HG03108 (cell line): ENCODE data around the gene C4A.
"Not testable (repeated sequence)": the region's sequence is repeated elsewhere in the genome, so short reads cannot be mapped to it uniquely, and the experiment has no call there.

Experiments used
- ATAC-seq: cut with Tn5 transposase; IDR thresholded peaks from one replicate; pipeline ENCODE4 v1.9.1; 2021; ENCODE audit warnings: moderate library complexity; ENCODE audit not compliant: unreplicated experiment

Gene C4A

DNA sequence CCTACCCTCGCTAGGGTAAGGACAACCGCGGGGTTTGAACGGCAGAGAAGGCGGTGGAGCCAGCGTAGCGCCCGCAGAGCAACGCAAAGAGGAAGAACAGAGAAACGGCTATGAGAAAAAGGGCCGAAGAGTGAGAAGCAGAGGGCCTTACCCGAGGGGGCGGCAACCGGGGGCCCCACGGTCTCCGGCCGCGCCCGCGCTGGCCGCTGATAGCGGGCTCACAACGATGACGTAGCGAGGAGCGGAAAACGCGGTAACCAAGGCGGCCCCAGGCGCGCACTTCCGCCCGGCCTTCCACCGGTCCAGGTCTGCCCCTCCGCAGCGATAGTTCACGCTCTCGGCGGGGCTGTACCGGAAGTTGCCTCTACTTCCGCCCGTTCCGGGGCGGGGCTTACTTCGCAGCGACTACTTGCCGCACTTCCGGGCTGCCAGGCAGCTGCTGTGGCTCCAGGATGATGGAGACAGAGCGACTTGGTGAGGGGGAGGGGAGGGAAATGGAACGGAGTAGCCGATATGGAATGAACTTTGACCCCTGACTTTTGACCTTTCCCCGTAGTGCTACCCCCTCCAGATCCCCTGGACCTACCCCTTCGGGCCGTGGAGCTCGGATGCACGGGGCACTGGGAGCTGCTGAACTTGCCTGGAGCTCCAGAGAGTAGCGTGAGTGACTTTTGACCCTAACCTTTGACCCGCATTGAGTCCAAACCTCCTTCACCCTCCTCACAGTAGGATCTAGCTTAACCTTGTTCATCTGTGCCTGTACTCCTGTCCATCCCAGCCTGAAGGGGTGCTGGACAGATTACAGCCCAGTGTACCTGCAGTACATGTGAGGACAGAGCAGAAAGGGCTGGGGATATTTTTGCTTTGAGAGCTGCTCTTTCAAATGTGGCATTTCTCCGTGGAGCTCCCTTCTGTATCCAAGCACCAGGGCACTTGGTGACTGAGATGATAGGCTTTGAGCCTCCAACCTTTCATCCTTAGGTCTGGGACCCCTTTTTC is 22.8 kb upstream of the C4A start, which contains the start of the genes NELFE and SKIC2:
NELFE (minus strand) TSS at position 231 of the 999 bp plus-strand sequence. CDS start 525 bp downstream, outside the sequence.
SKIC2 (plus strand) TSS at position 435 of the 999 bp plus-strand sequence; CDS start at position 453, 18 bp downstream.
- peak; percentile 96 for ATAC-seq

DNA sequence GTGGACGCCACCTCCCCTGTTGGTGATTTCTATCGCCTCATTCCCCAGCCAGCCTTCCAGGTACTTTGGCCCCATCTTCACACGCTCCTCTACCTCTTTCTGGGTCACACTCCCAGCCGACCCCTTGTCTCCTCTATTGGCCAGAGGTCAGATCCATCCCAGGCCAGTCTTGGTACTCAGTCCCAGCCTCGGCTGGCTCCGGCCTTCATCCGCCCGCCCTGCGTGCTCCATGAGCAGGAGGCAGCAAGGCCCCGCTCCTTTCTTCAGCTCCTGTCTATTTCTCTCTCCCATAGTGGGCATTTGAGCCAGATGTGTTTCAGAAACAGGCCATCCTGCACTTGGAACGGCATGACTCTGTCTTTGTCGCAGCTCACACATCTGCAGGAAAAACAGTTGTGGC is 20.2 kb upstream of the C4A start:
- no peak for ATAC-seq

GRCh38 chr6:31963921-31964320 is 17.9 kb upstream of the C4A start:
- ATAC-seq = no peak

GRCh38 chr6:31965700-31966099 is 16.2 kb upstream of the C4A start:
- no peak for ATAC-seq

- no peak for ATAC-seq
These were observed 15.4 kb upstream of the C4A start for GRCh38 chr6:31966506-31966905.

DNA sequence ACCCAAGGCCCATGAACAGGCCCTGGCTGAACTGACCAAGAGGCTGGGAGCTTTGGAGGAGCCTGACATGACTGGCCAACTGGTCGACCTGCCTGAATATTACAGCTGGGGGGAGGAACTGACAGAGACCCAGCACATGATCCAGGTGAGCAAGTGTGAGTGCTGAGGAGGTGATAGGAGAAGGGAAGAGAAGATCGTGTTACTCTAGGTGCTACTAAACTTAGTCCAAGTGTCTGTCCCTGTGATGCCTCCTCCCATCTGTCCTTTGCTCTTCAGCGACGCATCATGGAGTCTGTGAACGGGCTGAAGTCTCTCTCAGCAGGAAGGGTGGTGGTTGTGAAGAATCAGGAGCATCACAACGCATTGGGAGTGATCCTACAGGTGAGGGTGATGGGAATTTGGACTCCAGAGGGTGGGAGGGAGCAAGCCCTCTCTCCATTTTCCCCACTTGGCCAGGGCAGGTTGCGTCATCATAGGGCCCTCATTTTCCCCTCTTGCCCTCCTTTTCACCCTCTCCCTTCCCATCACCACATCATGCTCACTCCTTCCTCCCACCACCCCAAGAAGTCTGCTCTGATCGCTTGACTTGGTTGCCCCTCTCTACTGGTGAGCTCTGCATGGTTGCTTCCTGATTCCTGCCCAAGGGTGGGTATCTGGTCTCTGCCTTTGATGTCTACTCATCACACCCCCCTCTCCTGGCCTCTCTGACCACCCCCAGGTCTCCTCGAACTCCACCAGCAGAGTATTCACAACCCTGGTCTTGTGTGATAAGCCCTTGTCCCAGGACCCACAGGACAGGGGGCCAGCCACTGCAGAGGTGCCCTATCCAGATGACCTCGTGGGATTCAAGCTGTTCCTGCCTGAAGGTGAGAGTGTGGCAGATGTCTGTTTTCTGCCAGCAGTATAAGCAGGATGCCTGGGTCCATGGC is 14.6 kb upstream of the C4A start:
- ATAC-seq = no peak

- ATAC-seq = no peak
These were observed 13.9 kb upstream of the C4A start for GRCh38 chr6:31967926-31968320.

DNA sequence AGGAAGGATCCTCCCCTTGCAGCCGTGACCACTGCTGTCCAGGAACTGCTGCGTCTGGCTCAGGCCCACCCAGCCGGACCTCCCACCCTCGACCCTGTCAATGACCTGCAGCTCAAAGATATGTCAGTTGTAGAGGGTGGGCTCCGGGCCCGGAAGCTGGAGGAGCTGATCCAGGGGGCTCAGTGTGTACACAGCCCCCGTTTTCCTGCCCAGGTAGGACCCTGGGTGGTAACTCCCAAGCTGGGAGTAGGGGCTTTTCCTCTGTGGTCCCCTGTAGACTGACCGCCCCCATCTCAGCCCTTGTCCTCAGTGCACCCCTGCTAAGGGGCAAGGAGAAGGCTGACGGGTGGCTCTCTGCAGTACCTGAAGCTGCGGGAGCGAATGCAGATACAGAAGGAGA is 13.5 kb upstream of the C4A start:
- no peak for ATAC-seq

- no peak for ATAC-seq
These were observed 12.8 kb upstream of the C4A start for GRCh38 chr6:31968791-31969711.

GRCh38 chr6:31969712-31970603 is 11.9 kb upstream of the C4A start:
- no peak for ATAC-seq

DNA sequence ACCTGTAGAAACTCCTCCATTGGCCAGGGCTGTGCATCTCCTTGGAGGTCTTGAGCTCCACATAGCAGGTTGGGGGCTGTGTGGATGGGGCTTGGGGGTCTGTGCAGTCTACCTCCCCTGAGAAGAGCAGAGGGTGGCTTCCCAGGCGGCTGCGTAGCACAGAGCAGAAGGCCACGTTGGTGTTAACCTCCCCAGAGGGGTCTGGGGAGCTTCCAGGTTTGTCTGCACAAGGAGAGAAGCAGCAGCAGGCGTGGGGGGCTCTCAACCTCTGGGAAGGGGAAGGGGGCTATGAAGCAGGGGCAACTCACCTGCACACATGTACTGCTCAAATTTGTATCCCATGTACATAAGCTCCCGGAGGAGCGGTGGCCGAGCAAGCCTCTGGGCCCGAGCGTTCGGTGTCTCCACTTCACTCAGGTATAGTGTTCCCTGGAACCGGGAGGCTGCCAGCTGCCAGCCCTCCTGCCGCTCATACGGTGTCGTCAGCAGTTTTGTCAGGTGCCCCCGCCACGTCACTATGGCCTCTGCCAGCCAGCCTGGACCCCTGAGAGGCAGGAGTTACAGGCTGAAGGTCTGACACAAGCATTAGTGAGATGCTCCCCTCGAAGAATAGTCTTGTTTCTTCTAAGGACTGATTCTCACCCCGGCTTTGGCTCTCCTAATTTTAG is 11.1 kb upstream of the C4A start:
- ATAC-seq = no peak

DNA sequence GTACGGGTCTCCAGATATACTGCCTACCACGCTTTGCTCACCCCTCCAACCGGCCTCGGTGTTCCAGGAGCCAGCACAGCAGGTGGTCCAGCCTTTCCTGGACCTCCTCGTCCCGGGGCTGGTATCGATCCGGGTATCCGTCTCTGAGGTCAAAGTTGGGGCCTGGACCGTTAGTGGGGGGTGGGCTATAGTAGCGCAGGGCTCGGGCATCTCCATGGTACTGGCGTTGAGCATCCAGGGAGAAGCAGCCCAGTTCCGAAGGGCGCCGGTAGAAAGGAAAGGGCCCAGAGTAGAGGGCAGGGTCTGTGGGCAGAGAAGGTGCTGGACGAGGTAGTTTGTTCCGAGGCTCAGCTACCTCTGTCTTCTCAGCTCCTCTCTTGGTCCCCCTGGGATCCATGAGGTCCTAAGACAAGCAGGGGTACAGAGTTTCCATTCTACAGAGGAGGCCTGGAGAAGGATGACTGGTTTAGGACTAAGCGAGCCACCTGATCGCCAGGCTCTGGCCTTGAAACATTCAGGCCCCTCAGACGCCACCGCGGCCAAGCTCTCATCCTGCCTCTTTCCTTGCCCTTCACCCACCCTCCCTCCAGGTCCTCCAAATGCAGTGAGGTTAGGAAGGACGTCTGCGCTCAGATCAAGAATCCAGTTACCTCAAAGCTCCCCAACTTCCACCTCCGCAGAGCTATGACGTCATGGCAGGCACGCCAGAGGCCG is 10.4 kb upstream of the C4A start:
- no peak for ATAC-seq

- ATAC-seq = peak; percentile 79
These were observed 9.7 kb upstream of the C4A start, which contains the start of gene DXO for GRCh38 chr6:31971993-31972708. Gene DXO, minus strand, starts transcription at chr6:31972138. Its CDS starts 463 bp downstream, at chr6:31971675.

DNA sequence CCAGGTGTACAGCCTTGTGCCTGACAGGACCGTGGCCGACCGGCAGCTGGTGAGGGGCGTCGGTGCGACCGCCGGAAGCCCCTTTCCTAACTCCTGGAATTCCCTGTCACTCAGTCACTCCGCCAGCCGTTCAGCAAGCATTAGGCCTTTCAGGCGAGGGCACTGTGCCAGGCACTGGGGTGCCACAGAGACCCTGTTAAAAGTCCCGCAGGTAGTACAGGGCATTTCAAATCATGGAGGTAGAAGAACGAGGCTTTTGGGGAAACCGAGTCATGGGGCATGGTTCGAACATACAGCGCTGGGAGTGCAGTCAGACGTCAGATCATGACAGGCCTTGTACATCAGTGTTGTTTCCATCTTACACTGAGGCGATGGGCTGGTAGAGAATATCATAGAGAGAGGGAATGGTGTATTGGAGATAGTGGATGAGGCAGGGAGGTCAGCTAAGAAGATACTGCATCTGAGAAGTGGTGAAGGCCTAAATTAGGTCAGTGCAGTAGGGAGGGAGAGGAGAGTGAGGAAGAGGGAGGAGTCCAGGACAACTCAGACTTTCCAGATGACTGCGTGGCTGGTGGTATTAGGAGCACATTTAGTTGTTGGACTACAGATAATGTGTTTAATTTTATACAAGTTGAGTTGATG is 9.0 kb upstream of the C4A start:
- ATAC-seq = no peak

- ATAC-seq = not testable (repeated sequence)
These were observed 5.8 kb upstream of the C4A start for GRCh38 chr6:31976065-31976464.

DNA sequence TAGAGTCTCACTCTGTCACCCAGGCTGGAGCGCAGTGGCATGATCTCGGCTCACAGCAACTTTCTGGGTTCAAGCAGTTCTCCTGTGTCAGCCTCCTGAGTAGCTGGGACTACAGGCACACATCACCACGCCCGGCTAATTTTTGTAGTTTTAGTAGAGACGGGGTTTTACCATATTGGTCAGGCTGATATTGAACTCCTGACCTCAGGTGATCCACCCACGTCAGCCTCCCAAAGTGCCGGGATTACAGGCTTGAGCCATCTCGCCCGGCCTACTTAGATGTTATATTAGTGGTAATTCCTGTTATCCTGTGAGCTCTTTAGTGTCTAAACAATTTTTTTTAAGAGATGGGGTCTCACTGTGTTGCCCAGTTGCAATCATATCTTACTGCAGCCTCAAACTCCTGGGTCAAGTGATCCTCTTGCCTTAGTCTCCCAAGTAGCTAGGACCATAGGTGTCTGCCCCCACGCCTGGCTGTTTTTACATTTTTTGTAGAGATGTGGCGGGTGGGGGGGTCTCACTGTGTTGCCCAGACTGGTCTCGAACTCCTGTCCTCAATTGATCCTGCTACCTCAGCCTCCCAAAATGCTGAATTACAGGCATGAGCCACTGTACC is 3.9 kb upstream of the C4A start:
- ATAC-seq = no peak
